IPS DF 6.9 (cell line): ENCODE data around the gene DEFB127.
"Not testable (repeated sequence)": the region's sequence is repeated elsewhere in the genome, so short reads cannot be mapped to it uniquely, and the experiment has no call there.

Experiments used
- DNase-seq: peaks from one replicate; pipeline ENCODE4 v3.0.0-alpha.2; 2013; ENCODE audit warnings: low read depth, low spot score
- H3K27ac ChIP-seq: one replicate; pipeline ENCODE4 v1.5.1; 2013; ENCODE audit warnings: low read length, control low read depth
- H3K27me3 ChIP-seq: 2 replicates; pipeline ENCODE4 v1.6.1; 2013; ENCODE audit warnings: mild to moderate bottlenecking, low read length; ENCODE audit not compliant: control insufficient read depth, insufficient read depth
- H3K36me3 ChIP-seq: 2 replicates; pipeline ENCODE4 v1.6.1; 2013; ENCODE audit warnings: low read length; ENCODE audit not compliant: control insufficient read depth, insufficient read depth
- H3K4me1 ChIP-seq: 2 replicates; pipeline ENCODE4 v1.6.1; 2013; ENCODE audit warnings: low read length; ENCODE audit not compliant: control insufficient read depth, insufficient read depth
- H3K4me3 ChIP-seq: 2 replicates; pipeline ENCODE4 v1.5.1; 2013; ENCODE audit warnings: mild to moderate bottlenecking, low read length
- H3K9me3 ChIP-seq: 2 replicates; pipeline ENCODE4 v1.6.1; 2013; ENCODE audit warnings: low read length, inconsistent platforms; ENCODE audit not compliant: control insufficient read depth, insufficient read depth
- WGBS: extraction: QIAGEN DNeasy Blood & Tissue Kit; methylation state at CpG from one replicate; pipeline ENCODE4 v1.1.7; 2013; ENCODE audit warnings: mixed read lengths, missing lambda C conversion rate; ENCODE audit not compliant: insufficient read length, insufficient coverage; 5-methylcytosine and 5-hydroxymethylcytosine counted together

The DEFB127 gene

DNA sequence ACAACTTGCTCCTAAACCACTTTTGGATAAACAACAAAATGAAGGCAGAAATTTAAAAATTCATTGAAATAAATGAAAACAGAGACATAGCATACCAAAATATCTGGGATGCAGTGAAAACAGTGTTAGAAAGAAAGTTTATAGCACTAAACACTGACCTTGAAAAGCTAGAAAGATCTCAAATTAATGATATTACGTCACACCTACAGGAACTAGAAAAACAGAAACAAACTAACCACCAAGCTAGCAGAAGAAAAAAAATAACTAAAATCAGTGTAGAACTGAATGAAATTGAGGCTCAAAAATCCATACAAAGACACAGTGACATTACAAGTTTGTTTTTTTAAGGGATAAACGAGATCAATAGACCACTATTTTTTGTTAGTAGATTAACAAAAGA is 27.0 kb downstream of the DEFB127 start:
- H3K4me1 ChIP-seq, result no peaks in the 10 kb centered on the region
- no peak overlapping the region for H3K4me3 ChIP-seq
- no peak for DNase-seq
- WGBS, result no CpG with 5 or more reads among the region's 2 CpGs
- H3K9me3 ChIP-seq, result peaks cover 3% of the 10 kb centered on the region
- no peaks in the 10 kb centered on the region for H3K36me3 ChIP-seq
- no peaks in the 10 kb centered on the region for H3K27me3 ChIP-seq
- no peak overlapping the region for H3K27ac ChIP-seq

DNA sequence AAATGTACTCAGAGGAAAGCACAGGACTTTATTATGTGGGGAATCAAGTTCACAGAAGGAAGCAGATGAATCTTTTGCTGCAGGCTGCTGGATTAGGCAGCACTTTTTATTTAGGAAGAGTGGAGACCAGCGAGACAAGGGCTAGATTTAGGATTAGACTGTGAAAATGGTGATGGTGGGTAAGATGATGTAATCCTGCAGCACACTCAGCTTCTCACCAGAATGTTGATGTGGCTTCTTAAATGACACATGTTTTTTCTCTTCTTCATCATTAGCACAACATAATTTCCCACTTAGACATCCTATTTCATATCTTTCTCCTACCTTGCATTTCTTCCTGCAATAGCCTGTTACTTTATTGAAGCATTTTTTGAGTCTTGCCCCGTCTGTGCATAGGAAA is 30.5 kb downstream of the DEFB127 start:
- Histone ChIP-seq H3K4me1 (no peaks in the 10 kb centered on the region), H3K27me3 (no peaks in the 10 kb centered on the region), H3K27ac (no peak overlapping the region), H3K36me3 (no peaks in the 10 kb centered on the region), H3K4me3 (no peak overlapping the region), H3K9me3 (peaks cover 5% of the 10 kb centered on the region)
- WGBS, result no CpG with 5 or more reads among the region's 2 CpGs
- DNase-seq, result no peak

DNA sequence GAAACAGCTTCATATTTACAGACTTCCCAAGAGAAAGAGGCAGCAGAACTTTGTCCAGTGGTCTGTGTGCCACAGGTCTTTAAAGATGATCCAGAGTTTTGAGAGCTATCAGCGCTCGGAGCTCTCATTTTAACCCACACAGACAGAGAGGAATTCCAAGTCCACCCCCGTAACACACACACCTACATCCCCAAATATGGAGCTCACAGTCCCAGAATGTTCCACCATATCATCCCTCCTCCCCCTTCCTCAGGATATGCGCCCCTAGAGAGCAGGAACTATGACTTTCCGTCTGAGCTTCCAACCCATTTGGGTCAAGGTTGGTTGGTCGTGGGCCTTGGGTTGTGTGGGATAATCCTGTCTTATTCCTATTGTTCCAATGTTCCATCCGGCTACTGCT is 32.4 kb downstream of the DEFB127 start, which contains the start of gene DEFB128:
TSS of gene DEFB128 (minus strand) at position 101 of the 400 bp plus-strand sequence. CDS start at position 13, 88 bp downstream.
- Histone ChIP-seq H3K4me3 (no peak within 1 kb of the TSS), H3K36me3 (no peaks in the 10 kb centered on the region), H3K4me1 (no peaks in the 10 kb centered on the region), H3K27me3 (no peaks in the 10 kb centered on the region), H3K27ac (no peak within 1 kb of the TSS), H3K9me3 (peaks cover 5% of the 10 kb centered on the region)
- WGBS, result no CpG with 5 or more reads among the region's 7 CpGs
- no peak for DNase-seq

DNA sequence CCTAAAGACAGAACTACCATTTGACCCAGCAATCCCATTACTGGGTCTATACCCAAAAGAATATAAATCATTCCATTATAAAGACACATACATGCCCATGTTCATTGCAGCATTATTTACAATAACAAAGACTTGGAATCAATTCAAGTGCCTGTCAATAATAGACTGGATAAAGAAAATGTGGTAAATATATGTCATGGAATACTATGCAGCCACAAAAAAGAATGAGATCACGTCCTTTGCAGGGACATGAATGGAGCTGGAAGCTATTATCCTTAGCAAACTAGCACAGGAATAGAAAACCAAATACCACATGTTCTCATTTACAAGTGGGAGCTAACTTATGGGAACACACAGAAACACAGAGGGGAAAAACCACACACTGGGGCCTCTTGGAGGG is 41.0 kb downstream of the DEFB127 start:
- Histone ChIP-seq H3K9me3 (peaks cover 3% of the 10 kb centered on the region; the same call in 1 of the 2 replicates), H3K4me3 (no peak overlapping the region), H3K36me3 (no peaks in the 10 kb centered on the region), H3K27ac (no peak overlapping the region), H3K4me1 (no peaks in the 10 kb centered on the region), H3K27me3 (no peaks in the 10 kb centered on the region)
- no peak for DNase-seq
- WGBS, result no CpG with 5 or more reads among the region's 1 CpG

DNA sequence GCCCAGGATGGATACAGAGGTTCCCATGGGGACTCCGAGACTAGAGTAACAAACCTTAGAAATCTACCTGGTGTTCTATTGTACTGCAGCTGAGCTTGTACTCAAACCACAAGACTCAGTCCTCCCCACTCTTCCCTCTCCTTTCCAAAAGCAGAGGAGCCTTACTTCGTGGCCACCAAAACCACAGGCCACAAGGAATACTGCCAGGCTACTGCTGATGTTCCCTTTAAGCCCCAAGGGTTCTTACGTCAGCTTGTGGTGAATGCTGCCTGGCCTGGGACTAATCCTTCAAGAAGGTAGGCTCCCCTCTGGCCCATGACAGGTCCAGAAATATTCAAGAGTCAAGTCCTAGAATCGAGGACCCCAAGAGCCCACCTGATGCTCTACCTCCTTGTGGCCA is 42.7 kb downstream of the DEFB127 start:
- H3K9me3 ChIP-seq, result peaks cover 3% of the 10 kb centered on the region; the same call in 1 of the 2 replicates
- H3K4me3 ChIP-seq, result no peak overlapping the region
- H3K27me3 ChIP-seq, result no peaks in the 10 kb centered on the region
- no peaks in the 10 kb centered on the region for H3K4me1 ChIP-seq
- no peak for DNase-seq
- H3K36me3 ChIP-seq, result no peaks in the 10 kb centered on the region
- H3K27ac ChIP-seq, result no peak overlapping the region
- WGBS, result no CpG with 5 or more reads among the region's 4 CpGs

DNA sequence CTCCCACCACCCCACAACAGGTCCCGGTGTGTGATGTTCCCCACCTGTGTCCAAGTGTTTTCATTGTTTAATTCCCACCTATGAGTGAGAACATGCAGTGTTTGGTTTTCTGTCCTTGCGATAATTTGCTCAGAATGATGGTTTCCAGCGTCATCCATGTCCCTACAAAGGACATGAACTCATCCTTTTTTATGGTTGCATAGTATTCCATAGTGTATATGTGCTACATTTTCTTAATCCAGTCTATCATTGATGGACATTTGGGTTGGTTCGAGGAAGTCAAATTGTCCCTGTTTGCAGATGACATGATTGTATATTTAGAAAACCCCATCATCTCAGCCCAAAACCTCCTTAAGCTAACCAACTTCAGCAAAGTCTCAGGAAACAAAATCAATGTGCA is 46.4 kb downstream of the DEFB127 start:
- not testable (repeated sequence) for H3K27me3 ChIP-seq, H3K4me3 ChIP-seq, H3K4me1 ChIP-seq, DNase-seq, H3K27ac ChIP-seq, H3K9me3 ChIP-seq, H3K36me3 ChIP-seq
- WGBS, result no CpG with 5 or more reads among the region's 4 CpGs
